ENCODE results near the gene GPR83.

DNA sequence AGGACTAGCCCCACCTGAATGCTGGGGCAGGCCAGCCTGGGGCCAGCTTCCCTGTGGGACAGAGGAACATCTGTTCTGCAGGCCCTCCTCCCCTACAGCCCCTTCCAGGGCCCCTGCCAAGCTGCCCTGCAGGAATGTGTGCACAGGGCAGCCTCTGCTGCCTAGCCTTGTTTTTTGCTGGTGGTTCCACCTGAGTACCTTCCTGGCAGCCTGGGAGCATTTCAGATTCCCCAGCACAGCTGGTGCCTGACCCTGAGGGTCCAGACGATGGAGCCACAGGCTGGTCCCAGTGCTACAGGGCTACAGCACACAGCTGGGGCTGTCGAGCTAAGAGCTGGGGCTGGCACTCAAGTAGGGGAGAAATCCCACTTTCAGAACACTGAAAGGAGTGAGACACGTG is 22.3 kb upstream of the GPR83 start:
- TF ChIP-seq, protein P1, sequence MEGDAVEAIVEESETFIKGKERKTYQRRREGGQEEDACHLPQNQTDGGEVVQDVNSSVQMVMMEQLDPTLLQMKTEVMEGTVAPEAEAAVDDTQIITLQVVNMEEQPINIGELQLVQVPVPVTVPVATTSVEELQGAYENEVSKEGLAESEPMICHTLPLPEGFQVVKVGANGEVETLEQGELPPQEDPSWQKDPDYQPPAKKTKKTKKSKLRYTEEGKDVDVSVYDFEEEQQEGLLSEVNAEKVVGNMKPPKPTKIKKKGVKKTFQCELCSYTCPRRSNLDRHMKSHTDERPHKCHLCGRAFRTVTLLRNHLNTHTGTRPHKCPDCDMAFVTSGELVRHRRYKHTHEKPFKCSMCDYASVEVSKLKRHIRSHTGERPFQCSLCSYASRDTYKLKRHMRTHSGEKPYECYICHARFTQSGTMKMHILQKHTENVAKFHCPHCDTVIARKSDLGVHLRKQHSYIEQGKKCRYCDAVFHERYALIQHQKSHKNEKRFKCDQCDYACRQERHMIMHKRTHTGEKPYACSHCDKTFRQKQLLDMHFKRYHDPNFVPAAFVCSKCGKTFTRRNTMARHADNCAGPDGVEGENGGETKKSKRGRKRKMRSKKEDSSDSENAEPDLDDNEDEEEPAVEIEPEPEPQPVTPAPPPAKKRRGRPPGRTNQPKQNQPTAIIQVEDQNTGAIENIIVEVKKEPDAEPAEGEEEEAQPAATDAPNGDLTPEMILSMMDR (IDR thresholded peaks at IDR 0.05): no peak
- no peak for TF ChIP-seq POLR2A (IDR thresholded peaks at IDR 0.05)
